SU-DHL-6 (cell line): ENCODE results near the gene ZMYM4.

Source experiments
- CTCF ChIP-seq: fragments of 200-600 bp; sonication (generic); IDR thresholded peaks from one replicate; pipeline ENCODE4 v1.5.1; 2017; ENCODE audit warnings: antibody characterized with exemption, mild to moderate bottlenecking, low read length, moderate library complexity; ENCODE audit not compliant: insufficient read depth, poor library complexity, severe bottlenecking
- EZH2phosphoT487 ChIP-seq: fragments of 200-600 bp; sonication (generic), shearing (Covaris generic); conservative IDR thresholded peaks from 2 replicates; pipeline ENCODE4 v1.6.1; 2018; ENCODE audit warnings: mild to moderate bottlenecking, antibody characterized with exemption, low read length, moderate library complexity, mixed read lengths

GRCh38 chr1:35401049-35401448 lies 132.5 kb downstream of the ZMYM4 start:
- TF ChIP-seq CTCF: no peak
- no peak for TF ChIP-seq EZH2phosphoT487
